CD4-positive, alpha-beta T cell treated with Interleukin-21 for 1 hour (primary cell): ENCODE data around the gene TJP1.
"Not testable (repeated sequence)": the region's sequence is repeated elsewhere in the genome, so short reads cannot be mapped to it uniquely, and the experiment has no call there.

ENCODE experiments used
- DNase-seq: peaks from one replicate; pipeline ENCODE4 v3.0.0-alpha.2; 2020

The TJP1 gene

GRCh38 chr15:29750754-29751153 lies 71.5 kb downstream of the TJP1 start:
- no peak for DNase-seq

- no peak for DNase-seq
These were observed 72.7 kb downstream of the TJP1 start for GRCh38 chr15:29749365-29750086.

GRCh38 chr15:29747837-29748417 lies 74.3 kb downstream of the TJP1 start:
- DNase-seq: peak; percentile 1

- no peak for DNase-seq
These were observed 78.8 kb downstream of the TJP1 start for GRCh38 chr15:29743475-29743874.

DNA sequence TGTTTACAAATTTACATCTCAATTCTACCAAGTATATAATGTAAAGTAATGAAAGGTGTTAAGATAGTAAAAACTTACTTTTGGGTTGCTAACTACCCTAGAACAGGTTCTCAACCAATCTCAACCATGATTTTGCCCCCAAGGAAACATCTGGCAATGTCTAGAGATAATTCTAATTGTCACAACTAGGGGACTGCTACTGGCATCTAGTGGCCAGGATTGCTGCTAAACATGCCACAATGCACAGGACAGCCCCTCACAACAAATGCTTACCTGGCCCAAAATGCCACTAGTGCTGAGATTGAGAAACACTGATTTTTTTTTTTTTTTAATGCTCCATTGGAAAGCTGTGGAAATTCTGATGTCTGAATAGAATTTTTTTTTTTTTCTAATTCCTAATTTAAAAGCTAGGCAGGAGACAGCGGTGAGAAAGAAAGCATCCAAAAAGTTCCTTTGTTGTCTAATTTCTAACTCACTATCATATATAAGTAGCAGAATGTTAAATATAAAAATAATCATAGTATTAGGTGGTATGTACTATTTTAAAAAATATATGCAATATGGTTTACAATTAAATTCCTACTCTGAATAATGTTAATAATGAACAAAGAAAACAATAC lies 81.5 kb downstream of the TJP1 start:
- DNase-seq: no peak

DNA sequence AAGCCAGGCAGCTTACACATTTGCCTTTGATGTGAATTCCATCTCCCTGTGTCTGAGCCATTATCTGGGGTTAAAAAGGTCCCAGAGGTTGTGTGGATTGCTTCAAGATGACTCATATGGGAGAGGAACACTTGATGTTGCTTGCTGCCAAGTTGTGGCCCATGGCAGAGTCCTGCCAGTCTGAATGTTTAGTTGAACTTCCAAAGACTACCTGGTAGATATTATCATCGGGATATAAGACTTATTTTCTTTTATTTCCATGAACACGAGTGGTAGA lies 85.6 kb downstream of the TJP1 start:
- DNase-seq: no peak

DNA sequence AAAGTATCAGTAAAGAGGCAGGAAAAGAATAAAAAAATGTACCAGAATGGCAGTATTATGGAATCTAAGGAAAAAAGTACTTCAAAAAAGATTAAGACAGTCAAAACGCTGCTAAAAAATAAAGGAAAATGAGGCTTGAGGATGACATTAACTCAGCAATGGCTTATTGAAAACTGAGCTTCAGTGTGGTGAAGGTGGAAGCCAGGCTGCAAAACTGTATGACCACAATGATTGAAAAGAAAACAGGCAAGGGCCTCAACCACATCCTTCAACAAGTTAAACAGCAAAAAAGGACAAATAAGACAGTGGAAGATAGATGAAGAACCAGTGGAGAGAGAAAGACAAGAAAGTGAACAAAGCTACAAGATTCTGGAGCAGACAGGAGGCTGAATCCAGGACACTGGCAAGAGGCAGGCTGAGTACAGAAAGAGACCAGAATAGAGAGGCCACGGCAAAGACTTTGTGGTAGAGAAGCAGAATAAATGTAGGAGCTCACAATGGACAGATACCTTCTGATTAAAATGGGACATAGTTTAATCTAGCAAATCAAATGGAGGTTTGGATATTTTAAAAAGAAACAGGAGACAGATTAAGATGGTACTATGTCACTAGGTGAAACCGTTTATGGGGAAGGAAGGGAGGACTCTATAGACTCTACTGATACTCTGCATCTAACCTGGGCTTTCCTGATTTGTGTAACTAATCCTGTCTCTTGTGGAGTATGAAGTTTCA lies 86.1 kb downstream of the TJP1 start:
- no peak for DNase-seq

- no peak for DNase-seq
These were observed 87.2 kb downstream of the TJP1 start for GRCh38 chr15:29734917-29735572.

DNA sequence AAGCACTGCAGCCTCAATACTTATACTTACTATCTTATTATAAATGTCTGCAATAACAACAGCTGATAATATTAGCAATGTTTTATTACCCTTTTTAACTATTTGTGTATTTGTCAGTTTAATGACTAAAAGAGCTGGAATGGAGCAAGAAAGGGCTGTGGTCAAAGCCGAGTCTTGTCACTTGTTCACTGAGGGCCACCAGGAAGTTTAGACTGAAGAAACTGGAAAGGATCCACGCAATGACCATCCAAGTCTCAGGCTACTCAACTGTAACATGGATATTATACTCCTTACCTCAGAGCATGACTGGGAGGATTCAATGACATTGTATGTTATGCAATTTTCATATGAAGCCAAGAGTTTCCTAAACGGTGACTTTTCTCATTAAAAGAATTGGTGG lies 90.4 kb downstream of the TJP1 start:
- DNase-seq: no peak

GRCh38 chr15:29730471-29730870 lies 91.8 kb downstream of the TJP1 start:
- DNase-seq: not testable (repeated sequence)

GRCh38 chr15:29728418-29728817 lies 93.8 kb downstream of the TJP1 start:
- DNase-seq: no peak

- no peak for DNase-seq
These were observed 94.4 kb downstream of the TJP1 start for GRCh38 chr15:29727871-29728270.

DNA sequence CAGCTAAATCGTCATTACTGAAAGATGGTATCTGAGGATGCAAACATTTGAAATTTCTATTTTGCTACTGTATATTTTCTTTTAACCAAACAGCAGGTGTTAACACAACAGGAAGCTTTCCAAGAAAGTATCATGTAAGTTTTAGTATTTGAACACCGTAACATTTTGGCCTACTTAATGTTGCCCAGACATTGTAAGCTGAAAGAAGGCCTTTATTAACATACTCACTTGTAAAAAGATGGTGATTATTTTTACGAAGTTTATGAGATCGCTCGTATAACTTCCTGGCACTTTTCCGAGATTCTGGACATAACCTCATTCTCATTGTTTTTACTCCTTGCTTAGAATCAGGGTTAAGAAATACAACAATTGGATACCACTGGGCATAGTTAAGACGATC lies 95.7 kb downstream of the TJP1 start:
- DNase-seq: no peak

- no peak for DNase-seq
These were observed 98.2 kb downstream of the TJP1 start for GRCh38 chr15:29724026-29724425.

GRCh38 chr15:29713784-29714183 lies 108.5 kb downstream of the TJP1 start:
- no peak for DNase-seq

GRCh38 chr15:29712149-29712885 lies 110.0 kb downstream of the TJP1 start:
- no peak for DNase-seq

DNA sequence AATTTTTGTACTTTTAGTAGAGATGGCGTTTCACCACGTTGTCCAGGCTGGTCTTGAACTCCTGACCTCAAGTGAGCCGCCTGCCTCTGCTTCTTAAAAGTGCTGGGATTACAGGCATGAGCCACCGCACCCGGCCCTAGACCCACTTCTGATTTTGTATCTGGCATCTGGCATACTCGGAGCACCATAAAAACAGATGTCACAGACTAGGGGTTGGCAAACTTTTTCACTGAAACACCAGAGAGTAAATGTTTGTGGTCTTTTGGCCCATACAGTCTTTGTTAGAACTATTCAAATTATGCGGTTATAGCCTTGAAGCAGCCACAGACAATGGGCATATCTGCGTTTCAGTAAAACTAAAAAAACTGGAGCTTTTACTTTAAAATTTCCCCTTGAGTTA lies 110.7 kb downstream of the TJP1 start:
- DNase-seq: no peak

DNA sequence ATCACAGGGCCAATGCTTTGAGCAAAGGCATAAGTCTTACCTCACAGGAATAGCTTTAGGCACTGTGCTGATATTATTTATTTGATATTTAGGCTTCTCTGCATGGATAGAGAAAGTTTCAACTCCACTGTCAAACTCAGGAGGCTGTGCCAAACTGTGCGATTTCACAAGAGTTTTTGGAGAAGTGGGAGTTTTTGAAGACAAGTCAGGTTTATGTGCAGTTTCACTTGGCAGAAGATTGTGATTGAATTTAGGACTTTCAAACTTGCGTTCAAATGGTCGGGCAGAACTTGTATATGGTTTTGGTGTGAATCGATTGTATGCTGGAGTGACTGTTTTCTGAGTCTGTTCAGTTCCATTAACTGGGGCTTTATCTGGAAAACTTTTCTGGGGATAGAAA lies 113.7 kb downstream of the TJP1 start:
- DNase-seq: no peak

DNA sequence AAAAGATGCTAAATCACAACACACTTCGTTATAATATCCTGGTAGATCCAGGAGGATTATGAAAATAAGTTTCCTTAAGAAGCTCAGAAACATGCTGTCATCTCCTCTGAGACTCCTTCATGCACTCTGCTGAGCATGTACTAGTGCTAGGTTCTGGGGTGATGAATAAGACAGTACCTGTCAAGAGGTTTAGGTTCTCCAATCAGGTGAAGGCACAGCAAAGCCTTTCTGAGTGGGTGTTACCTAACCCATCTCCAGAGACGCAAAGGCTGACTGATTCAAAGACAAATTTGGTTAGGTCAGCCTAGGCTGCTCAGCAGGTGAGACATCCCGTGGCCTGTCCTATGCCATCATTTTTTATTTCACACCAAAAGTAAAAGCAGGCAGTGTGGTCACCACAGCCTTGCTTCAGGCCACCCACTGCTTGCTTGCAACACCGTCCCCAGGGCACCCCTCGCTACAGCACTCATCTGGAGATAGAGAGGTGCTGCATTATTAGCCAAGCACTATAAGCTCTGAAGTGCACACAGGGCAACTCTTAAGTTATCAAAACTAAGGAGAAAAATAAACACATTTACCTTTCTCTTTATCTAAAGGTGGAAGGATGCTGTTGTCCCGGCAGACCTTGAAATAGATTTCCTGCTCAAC lies 117.2 kb downstream of the TJP1 start:
- DNase-seq: no peak

DNA sequence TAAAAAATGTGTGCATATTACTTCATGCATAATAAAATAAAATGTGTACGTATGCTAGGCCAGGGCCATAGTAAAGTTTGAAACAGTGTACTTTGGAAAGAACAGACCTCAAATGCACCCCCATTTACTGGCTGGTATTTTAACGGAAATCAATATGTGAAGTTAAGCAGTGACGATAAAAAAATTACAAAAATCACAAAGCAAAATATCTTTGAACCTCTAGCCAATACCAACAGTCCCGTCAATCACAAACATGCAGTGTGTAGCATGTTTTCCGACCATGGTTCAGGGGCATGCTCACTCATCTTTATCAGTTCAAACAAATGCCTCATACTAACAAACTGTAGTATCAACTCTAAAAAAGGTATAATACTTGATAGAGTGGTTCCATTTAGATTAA lies 121.1 kb downstream of the TJP1 start:
- DNase-seq: no peak

DNA sequence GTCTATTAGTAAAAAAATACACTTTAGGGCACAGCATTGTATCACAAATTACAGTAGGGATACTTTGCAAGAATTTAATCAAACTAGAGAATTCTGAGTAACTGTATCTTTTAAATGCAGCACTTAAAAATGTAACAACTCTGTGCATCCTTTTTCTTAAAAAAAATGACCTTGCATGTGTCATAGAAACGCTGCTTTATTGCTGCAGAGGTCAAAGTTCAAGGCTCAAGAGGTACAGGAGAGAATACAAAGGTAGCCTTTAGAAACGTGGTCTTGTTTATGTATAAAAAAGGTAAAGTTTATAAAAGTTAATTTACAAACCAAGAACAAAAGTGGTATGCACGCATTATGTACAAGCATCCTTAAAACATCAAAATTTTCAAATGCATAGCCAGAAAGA lies 122.0 kb downstream of the TJP1 start:
- DNase-seq: no peak

DNA sequence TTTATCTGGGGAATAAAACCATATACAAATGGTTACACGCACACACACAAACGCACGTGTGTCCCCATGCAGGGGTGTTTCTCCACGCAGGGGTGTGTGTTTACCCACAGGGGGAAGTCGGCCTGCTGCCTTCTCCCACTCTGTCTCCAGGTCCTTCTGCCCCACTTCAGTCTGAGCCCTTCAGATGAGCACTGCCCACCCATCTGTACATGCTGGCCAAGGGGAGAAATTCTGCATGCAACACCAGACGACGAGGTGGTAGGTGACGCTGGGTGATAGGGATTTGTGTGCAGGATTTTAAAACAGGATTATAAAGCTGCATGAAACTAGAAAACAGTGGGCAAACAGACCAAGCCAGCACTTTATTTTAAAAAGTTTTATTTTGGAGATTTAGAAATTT lies 122.5 kb downstream of the TJP1 start:
- DNase-seq: no peak
